HG02943 (cell line): Measurements from ENCODE around the gene DDR1.

Experiments used
- ATAC-seq: cut with Tn5 transposase; IDR thresholded peaks from one replicate; pipeline ENCODE4 v1.9.1; 2021; ENCODE audit warnings: mild to moderate bottlenecking, low read depth, moderate library complexity; ENCODE audit not compliant: unreplicated experiment

DDR1 gene

GRCh38 chr6:30883685-30884520 is at the start of gene DDR1:
TSS of gene DDR1 (plus strand) at chr6:30884519. CDS start at chr6:30888730, 4,211 bp downstream.
- no peak for ATAC-seq

GRCh38 chr6:30834646-30835045 is 49.7 kb upstream of the DDR1 start:
- ATAC-seq = no peak

GRCh38 chr6:30835576-30835975 is 48.7 kb upstream of the DDR1 start:
- ATAC-seq = no peak

- no peak for ATAC-seq
Measured at GRCh38 chr6:30836431-30836866, 47.9 kb upstream of the DDR1 start.

GRCh38 chr6:30836957-30837356 is 47.4 kb upstream of the DDR1 start:
- ATAC-seq = no peak

GRCh38 chr6:30837432-30837831 is 46.9 kb upstream of the DDR1 start:
- no peak for ATAC-seq

GRCh38 chr6:30837870-30838269 is 46.4 kb upstream of the DDR1 start:
- no peak for ATAC-seq

- no peak for ATAC-seq
Measured at GRCh38 chr6:30839671-30840070, 44.6 kb upstream of the DDR1 start.

GRCh38 chr6:30840084-30840934 is 44.0 kb upstream of the DDR1 start:
- no peak for ATAC-seq

GRCh38 chr6:30840935-30841643 is 43.2 kb upstream of the DDR1 start:
- no peak for ATAC-seq

- ATAC-seq = no peak
Measured at GRCh38 chr6:30841644-30842504, 42.4 kb upstream of the DDR1 start.

- ATAC-seq = no peak
Measured at GRCh38 chr6:30842754-30843610, 41.3 kb upstream of the DDR1 start.

GRCh38 chr6:30843611-30843998 is 40.7 kb upstream of the DDR1 start:
- no peak for ATAC-seq

GRCh38 chr6:30844118-30844535 is 40.2 kb upstream of the DDR1 start:
- no peak for ATAC-seq

GRCh38 chr6:30845183-30845582 is 39.1 kb upstream of the DDR1 start:
- ATAC-seq = no peak

GRCh38 chr6:30847421-30847970 is 36.8 kb upstream of the DDR1 start:
- no peak for ATAC-seq

GRCh38 chr6:30847971-30848436 is 36.3 kb upstream of the DDR1 start:
- no peak for ATAC-seq

- ATAC-seq = no peak
Measured at GRCh38 chr6:30849903-30850651, 34.2 kb upstream of the DDR1 start.
